GM13977 (cell line): ENCODE data around the gene KIAA0825.

Experiments used
- DNase-seq: peaks from one replicate; pipeline ENCODE4 v3.0.0; 2012; ENCODE audit warnings: low spot score
- CTCF ChIP-seq: IDR thresholded peaks from 2 replicates; pipeline ENCODE4 v1.5.1; 2012; ENCODE audit warnings: mild to moderate bottlenecking, control low read depth; ENCODE audit not compliant: insufficient read depth; ENCODE audit errors: extremely low read depth, missing control alignments
- in situ Hi-C: fragments of 300-500 bp; cut with MboI; formaldehyde crosslinking; loops from one replicate; pipeline ENCODE4 v1.12.0; 2022; ENCODE audit warnings: low sequenced_read_pairs, low pct_unique_long_range_greater_than_20kb, mixed read lengths, inconsistent platforms; ENCODE audit not compliant: unreplicated experiment

The KIAA0825 gene

GRCh38 chr5:94649874-94650273 lies 31.5 kb upstream of the KIAA0825 start:
- no peak for DNase-seq
- no peak for TF ChIP-seq CTCF
- in situ Hi-C loops = no loop called here

- no peak for DNase-seq
- TF ChIP-seq CTCF = no peak
- in situ Hi-C loops = no loop called here
Observed at GRCh38 chr5:94646758-94647157, 28.4 kb upstream of the KIAA0825 start.

- TF ChIP-seq CTCF = no peak
- in situ Hi-C loops = no loop called here
- no peak for DNase-seq
Observed at GRCh38 chr5:94645053-94645452, 26.6 kb upstream of the KIAA0825 start.

GRCh38 chr5:94640176-94640575 lies 21.8 kb upstream of the KIAA0825 start:
- TF ChIP-seq CTCF = no peak
- no peak for DNase-seq
- in situ Hi-C loops = no loop called here

GRCh38 chr5:94632024-94632423 lies 13.6 kb upstream of the KIAA0825 start:
- peak; percentile 8 for DNase-seq
- no peak for TF ChIP-seq CTCF
- in situ Hi-C loops = no loop called here

GRCh38 chr5:94627191-94627590 lies 8.8 kb upstream of the KIAA0825 start:
- no peak for DNase-seq
- no peak for TF ChIP-seq CTCF
- in situ Hi-C loops = no loop called here

GRCh38 chr5:94623877-94624276 lies 5.5 kb upstream of the KIAA0825 start:
- no peak for DNase-seq
- in situ Hi-C loops = no loop called here
- no peak for TF ChIP-seq CTCF
